Endothelial cell of umbilical vein (primary cell): Measurements from ENCODE around the gene YWHAE. TPM values are rescaled to one million over a fixed set of nuclear protein-coding genes. Genes with fewer than 3 reads are reported as not detected.
A peak's percentile ranks its signal among the peaks of the same experiment; 100 is the strongest.

Source experiments
- BruUV-seq: library from RNA; stranded (reverse); fragments of 400-500 nt; replicated peaks from 2 replicates; lab custom pipeline; 2021; lab: Mats Ljungman, UMichigan
- CTCF ChIA-PET: fragments of 300-600, 350-600 bp; sonication (Branson Sonifier 250); formaldehyde crosslinking; loops from one replicate; lab custom pipeline; 2021; ENCODE audit warnings: antibody characterized with exemption, inconsistent platforms; lab: Charles Lee
- POLR2A ChIA-PET: fragments of 300-600, 350-600 bp; sonication (Branson Sonifier 250); formaldehyde crosslinking; loops from one replicate; lab custom pipeline; 2021; ENCODE audit warnings: antibody characterized with exemption, inconsistent platforms; lab: Charles Lee
- DNase-seq: peaks from one replicate; pipeline ENCODE4 v3.0.0-alpha.2; 2011; ENCODE audit warnings: low read depth, low spot score
- FAIRE-seq: peaks from 2 replicates; lab custom pipeline; 2011; peaks lifted over from hg19 to GRCh38; lab: Jason Lieb, UNC
- H2AFZ ChIP-seq: 2 replicates; pipeline ENCODE4 v1.6.0; 2012; ENCODE audit warnings: low read depth, low read length, control low read depth, inconsistent platforms
- H3K27ac ChIP-seq: 2 replicates; pipeline ENCODE4 v1.5.1; 2011; ENCODE audit warnings: low read depth, mild to moderate bottlenecking, control low read depth, low read length, moderate library complexity; ENCODE audit not compliant: insufficient read depth
- H3K27me3 ChIP-seq, 2 experiments: 2 replicates each; pipeline versions ENCODE4 v1.6.0 to v1.6.1; 2011; ENCODE audit warnings: low read length in 2 of 2, mixed read lengths in 1 of 2; ENCODE audit not compliant: control insufficient read depth in 2 of 2, insufficient read depth in 2 of 2
- H3K36me3 ChIP-seq, 2 experiments: 2 replicates in 1 of 2; 3 replicates in 1 of 2; pipeline ENCODE4 v1.5.1; 2011; ENCODE audit warnings: low read length in 2 of 2, mild to moderate bottlenecking in 1 of 2, moderate library complexity in 1 of 2; ENCODE audit not compliant: control insufficient read depth in 2 of 2, insufficient read depth in 2 of 2; ENCODE audit errors: extremely low read depth in 1 of 2
- H3K4me1 ChIP-seq: 3 replicates; pipeline ENCODE4 v1.5.1; 2011; ENCODE audit warnings: mild to moderate bottlenecking, low read length; ENCODE audit not compliant: control insufficient read depth, insufficient read depth; ENCODE audit errors: extremely low read depth
- H3K4me2 ChIP-seq: 2 replicates; pipeline ENCODE4 v1.6.1; 2011; ENCODE audit warnings: low read length, control low read depth, mixed read lengths; ENCODE audit not compliant: insufficient read depth
- H3K4me3 ChIP-seq, 3 experiments: fragments of 200-600 bp in 1 of 3; sonication (generic), shearing (Covaris generic) in 1 of 3; replicated peaks in 1 of 3; 2 replicates each; pipeline ENCODE4 v1.5.1; 2011 to 2016; ENCODE audit warnings: control low read depth in 3 of 3, low read length in 3 of 3, mild to moderate bottlenecking in 2 of 3, inconsistent platforms in 1 of 3, low read depth in 1 of 3, moderate library complexity in 1 of 3; ENCODE audit not compliant: insufficient read depth in 1 of 3
- H3K79me2 ChIP-seq: 2 replicates; pipeline ENCODE4 v1.6.0; 2012; ENCODE audit warnings: low read length, inconsistent platforms; ENCODE audit not compliant: control insufficient read depth, insufficient read depth
- H3K9ac ChIP-seq: replicated peaks from 2 replicates; pipeline ENCODE3; 2011; ENCODE audit warnings: low read length, control low read depth; ENCODE audit not compliant: insufficient read depth; ENCODE audit errors: extremely low read depth
- H3K9me1 ChIP-seq: replicated peaks from 3 replicates; pipeline ENCODE4 v1.6.0; 2011; ENCODE audit warnings: mild to moderate bottlenecking, low read length; ENCODE audit not compliant: control insufficient read depth, insufficient read depth; ENCODE audit errors: extremely low read depth
- H3K9me3 ChIP-seq: replicated peaks from 2 replicates; pipeline ENCODE4 v1.5.1; 2012; ENCODE audit warnings: low read length, inconsistent platforms; ENCODE audit not compliant: control insufficient read depth, insufficient read depth
- H4K20me1 ChIP-seq: replicated peaks from 2 replicates; pipeline ENCODE3; 2011; ENCODE audit warnings: mild to moderate bottlenecking, low read length; ENCODE audit not compliant: control insufficient read depth, insufficient read depth; ENCODE audit errors: extremely low read depth
- CTCF ChIP-seq, 2 donors: IDR thresholded peaks; 1 replicate in 1 of 2; 2 replicates in 1 of 2; pipeline ENCODE4 v1.5.1; 2011; ENCODE audit warnings: low read length in 2 of 2, mild to moderate bottlenecking in 2 of 2, moderate library complexity in 2 of 2, control low read depth in 1 of 2, inconsistent platforms in 1 of 2, low read depth in 1 of 2; ENCODE audit not compliant: insufficient read depth in 1 of 2; ENCODE audit errors: extremely low read depth in 1 of 2
- EZH2 ChIP-seq: IDR thresholded peaks from 2 replicates; pipeline ENCODE4 v1.6.1; 2012; ENCODE audit warnings: borderline replicate concordance, low read depth, mild to moderate bottlenecking, moderate library complexity, low read length, inconsistent platforms; ENCODE audit not compliant: severe bottlenecking
- FOS ChIP-seq: IDR thresholded peaks from 2 replicates; pipeline ENCODE4 v1.6.1; 2011; ENCODE audit warnings: mild to moderate bottlenecking, low read length, moderate library complexity, borderline replicate concordance; ENCODE audit not compliant: insufficient read depth
- GATA2 ChIP-seq: IDR thresholded peaks from 2 replicates; pipeline ENCODE4 v1.7.0; 2011; ENCODE audit warnings: low read depth, mild to moderate bottlenecking, moderate library complexity, mixed read lengths, low read length; ENCODE audit not compliant: insufficient read length, insufficient read depth
- JUN ChIP-seq: IDR thresholded peaks from 2 replicates; pipeline ENCODE4 v1.6.1; 2011; ENCODE audit warnings: borderline replicate concordance, low read depth; ENCODE audit not compliant: insufficient read length, insufficient read depth
- MAX ChIP-seq: IDR thresholded peaks from 2 replicates; pipeline ENCODE4 v1.6.1; 2011; ENCODE audit not compliant: insufficient read depth, insufficient read length
- MYC ChIP-seq: IDR thresholded peaks from one replicate; pipeline ENCODE4 v1.6.1; 2011; ENCODE audit warnings: mild to moderate bottlenecking, low read depth, low read length
- POLR2A ChIP-seq: IDR thresholded peaks from 2 replicates; pipeline ENCODE4 v1.6.1; 2012; ENCODE audit warnings: low read depth, mild to moderate bottlenecking, control low read depth, low read length
- POLR2AphosphoS5 ChIP-seq: IDR thresholded peaks from 2 replicates; pipeline ENCODE4 v1.6.1; 2012; ENCODE audit warnings: low read depth, mild to moderate bottlenecking, control low read depth, low read length, moderate library complexity; ENCODE audit not compliant: insufficient read depth
- dilution Hi-C: fragments of 300-500 bp; cut with MboI; formaldehyde crosslinking; loops from one replicate; pipeline ENCODE4 v1.15.0; 2019; ENCODE audit warnings: low sequenced_read_pairs; ENCODE audit not compliant: extremely low pct_ligation_motif_present
- intact Hi-C: fragments of 100-400 bp; cut with micrococcal nuclease; formaldehyde crosslinking; loops from one replicate; pipeline ENCODE4 v1.10.0; 2022
- polyA plus RNA-seq, 4 experiments: library from polyadenylated mRNA; depleted of rRNA in 3 of 4; stranded (reverse) in 3 of 4; unstranded in 1 of 4; fragments of >200 nt; gene quantifications; 2 replicates each; pipeline versions ENCODE4 v1.2.1 to v1.2.3, GENCODE V29; 2011 to 2012; ENCODE audit warnings: missing spikeins in 1 of 4
- total RNA-seq: library from RNA; stranded (reverse); gene quantifications from 2 replicates; pipeline ENCODE4 v1.2.3, GENCODE V29; 2021

Gene YWHAE
- total and polyA plus RNA-seq, 2 donors (not counting 3 experiments of a cell fraction or from before 2014, with no cell fraction given), result 396 to 819 TPM

GRCh38 chr17:1362065-1362848 is 37.8 kb downstream of the YWHAE start:
- no TSS peak for BruUV-seq
- intact Hi-C loops, result no loop called here
- FAIRE-seq (peak; percentile 53), DNase-seq (peak; percentile 38)
- Histone ChIP-seq H3K36me3 (peaks cover 11 to 15% of the 10 kb centered on the region in 2 experiments), H3K9me1 (no peaks in the 10 kb centered on the region), H3K9ac (no peak overlapping the region), H3K4me3 (no peak overlapping the region), H3K79me2 (peaks cover 96% of the 10 kb centered on the region), H3K27me3 (no peaks in the 10 kb centered on the region), H2AFZ (no peak overlapping the region), H3K9me3 (no peaks in the 10 kb centered on the region), H3K4me2 (peak overlapping the region; percentile 6), H4K20me1 (peaks cover 18% of the 10 kb centered on the region), H3K27ac (peak overlapping the region; percentile 30), H3K4me1 (peaks cover 29% of the 10 kb centered on the region)
- ChIA-PET CTCF (interaction anchor here (0.7 to 2.7 kb wide), 13 partner anchors 9 to 171 kb away, joined by 3 to 18 read pairs (median 4); partner anchors contain the start of genes INPP5K and MYO1C), POLR2A (interaction anchor here (0.7 kb wide), 1 partner anchor 234 kb away, joined by 3 read pairs; no protein-coding TSS in a partner anchor)
- dilution Hi-C loops, result no loop called here
- TF ChIP-seq MYC (no peak), CTCF (IDR thresholded peaks at IDR 0.05; ENCODE audit: extremely low read depth in 1 of 2, insufficient read depth in 1 of 2, low read depth in 1 of 2, low read length in 2 of 2) (no peak), MAX (no peak), EZH2 (no peak), FOS (no peak), GATA2 (no peak), JUN (no peak), POLR2AphosphoS5 (no peak), POLR2A (no peak)
